HG03066 (cell line): ENCODE data around the gene AQP12B.

Experiments used
- ATAC-seq: cut with Tn5 transposase; IDR thresholded peaks from one replicate; pipeline ENCODE4 v1.9.1; 2021; ENCODE audit warnings: low read depth; ENCODE audit not compliant: unreplicated experiment

AQP12B gene

DNA sequence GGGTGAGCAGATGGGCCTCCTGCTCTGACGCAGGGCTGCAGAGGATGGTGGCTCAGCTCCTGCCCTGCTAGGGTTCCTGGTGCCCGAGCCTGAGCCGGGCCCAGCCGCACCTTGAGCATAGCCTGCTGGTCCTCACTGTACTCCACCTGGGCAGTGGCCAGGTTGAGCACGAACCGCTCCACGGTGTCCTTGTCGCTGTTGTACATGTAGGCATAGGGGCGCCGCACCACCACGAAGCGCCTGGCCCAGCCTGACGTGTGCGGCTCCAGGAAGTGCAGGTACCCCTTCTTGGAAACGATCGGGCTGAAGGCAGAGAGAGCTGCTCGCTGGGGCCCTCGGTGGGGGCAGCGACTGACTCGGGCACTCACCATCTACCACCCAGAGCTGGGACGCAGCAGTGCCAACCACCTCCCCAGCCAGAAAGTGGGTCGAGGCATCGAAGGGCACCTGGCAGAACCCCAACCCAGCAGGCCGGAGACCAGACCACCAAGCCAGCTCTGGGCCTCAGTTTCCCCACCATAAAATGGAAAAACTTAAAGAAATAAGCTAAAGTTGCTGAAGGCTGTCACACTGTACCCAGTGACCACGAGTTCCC lies 36.3 kb upstream of the AQP12B start:
- ATAC-seq = no peak

GRCh38 chr2:240717681-240718581 lies 35.2 kb upstream of the AQP12B start:
- no peak for ATAC-seq

DNA sequence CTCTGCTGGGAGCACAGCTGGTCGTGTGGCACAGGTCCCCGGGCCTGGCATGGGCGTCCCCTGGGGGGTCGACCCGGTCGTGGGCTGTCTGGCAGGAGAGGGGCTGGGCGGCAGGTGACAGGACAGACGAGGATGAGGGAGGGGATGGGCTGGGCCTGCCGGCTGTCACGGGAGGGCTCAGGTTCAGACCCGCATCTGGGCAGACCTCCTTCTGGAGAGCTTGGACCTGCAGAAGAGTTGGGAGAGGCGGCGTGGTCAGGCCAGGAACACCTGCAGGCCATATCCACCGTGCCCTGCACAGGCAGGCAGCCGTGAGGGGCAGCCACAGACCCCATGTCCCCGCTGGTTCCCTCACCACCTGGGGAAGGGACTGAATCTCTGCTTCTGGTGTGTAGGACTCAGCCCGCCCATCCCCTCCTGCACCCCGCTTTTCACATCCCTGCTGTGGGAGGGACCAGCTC lies 34.5 kb upstream of the AQP12B start:
- ATAC-seq = no peak

DNA sequence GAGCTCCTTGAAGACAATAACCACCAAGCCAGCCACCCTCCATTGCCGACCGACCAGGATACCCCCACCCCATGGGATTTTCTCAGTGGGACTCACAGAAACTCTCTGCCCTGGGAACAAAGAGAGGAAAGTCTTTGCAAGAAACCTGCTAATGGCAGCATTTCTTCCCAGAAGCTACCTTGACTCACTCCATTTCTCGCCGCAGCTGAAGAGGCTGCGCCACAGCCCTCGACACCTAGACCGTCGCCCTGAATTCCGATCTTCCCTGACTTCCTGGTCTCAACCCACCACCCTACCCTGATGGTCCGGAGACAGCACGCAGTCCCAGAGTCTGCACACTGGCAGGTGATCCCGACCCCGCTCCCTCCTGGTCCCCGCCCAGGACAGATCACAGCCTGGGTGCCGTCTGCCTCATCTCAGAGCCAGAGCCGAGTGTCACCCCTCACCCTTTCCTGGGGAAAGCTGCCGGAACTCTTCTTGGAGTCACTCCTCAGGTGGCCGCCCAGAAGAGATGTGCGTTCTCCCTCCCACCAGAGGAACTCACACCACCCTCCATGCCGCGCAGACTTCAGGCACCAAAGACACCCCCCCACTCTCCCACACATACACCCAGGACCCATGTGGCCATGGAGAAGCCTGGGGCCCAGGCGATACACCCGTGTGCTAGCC lies 33.6 kb upstream of the AQP12B start:
- no peak for ATAC-seq

DNA sequence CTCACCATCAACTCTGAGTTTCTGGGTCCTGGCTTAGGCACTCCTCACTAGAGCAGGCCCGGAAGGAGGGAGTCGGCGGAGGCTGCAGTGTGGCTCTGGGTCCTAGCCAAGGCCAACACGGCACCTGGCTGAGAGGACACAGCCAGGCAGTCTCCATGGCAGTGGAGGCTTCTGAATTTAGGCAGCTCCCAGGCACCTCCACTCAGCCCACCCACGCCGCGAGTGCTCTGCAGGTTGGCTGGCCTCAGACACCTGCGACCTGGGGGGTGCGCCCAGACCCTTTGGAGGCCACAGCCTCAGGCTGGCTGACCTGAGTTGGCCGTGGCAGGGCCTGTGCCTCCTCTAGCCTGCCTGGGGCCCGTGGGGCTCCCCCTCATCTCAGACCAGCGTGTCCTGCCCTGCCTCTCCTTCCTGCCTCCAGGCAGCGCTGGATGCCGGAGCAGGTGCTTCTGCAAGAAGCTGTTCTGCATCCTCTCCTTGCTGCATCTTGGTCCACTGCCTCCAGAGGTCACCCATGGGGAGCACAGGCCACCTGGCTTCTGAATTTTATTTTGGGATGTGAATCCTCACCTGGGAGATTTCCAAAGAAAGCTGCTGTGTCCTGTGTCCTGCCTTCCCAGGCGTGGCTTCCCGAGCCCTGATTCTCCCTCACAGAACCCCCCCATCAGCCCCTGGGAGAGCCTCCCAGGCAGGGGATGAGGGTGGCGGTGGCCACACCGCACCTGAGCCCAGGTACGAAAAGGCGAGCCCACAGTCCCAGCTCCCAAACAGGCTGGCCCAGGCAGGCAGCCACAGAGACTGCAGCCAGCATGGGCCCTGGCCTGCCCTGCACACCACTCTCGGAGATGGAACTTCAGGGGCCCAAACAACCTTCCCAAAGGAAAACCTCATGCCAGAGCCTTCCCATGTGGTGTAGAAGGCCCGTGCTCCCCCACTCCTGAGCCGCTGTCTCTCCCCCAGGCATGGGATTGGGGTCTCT lies 32.4 kb upstream of the AQP12B start:
- no peak for ATAC-seq

GRCh38 chr2:240713928-240714746 lies 31.5 kb upstream of the AQP12B start:
- ATAC-seq = no peak

DNA sequence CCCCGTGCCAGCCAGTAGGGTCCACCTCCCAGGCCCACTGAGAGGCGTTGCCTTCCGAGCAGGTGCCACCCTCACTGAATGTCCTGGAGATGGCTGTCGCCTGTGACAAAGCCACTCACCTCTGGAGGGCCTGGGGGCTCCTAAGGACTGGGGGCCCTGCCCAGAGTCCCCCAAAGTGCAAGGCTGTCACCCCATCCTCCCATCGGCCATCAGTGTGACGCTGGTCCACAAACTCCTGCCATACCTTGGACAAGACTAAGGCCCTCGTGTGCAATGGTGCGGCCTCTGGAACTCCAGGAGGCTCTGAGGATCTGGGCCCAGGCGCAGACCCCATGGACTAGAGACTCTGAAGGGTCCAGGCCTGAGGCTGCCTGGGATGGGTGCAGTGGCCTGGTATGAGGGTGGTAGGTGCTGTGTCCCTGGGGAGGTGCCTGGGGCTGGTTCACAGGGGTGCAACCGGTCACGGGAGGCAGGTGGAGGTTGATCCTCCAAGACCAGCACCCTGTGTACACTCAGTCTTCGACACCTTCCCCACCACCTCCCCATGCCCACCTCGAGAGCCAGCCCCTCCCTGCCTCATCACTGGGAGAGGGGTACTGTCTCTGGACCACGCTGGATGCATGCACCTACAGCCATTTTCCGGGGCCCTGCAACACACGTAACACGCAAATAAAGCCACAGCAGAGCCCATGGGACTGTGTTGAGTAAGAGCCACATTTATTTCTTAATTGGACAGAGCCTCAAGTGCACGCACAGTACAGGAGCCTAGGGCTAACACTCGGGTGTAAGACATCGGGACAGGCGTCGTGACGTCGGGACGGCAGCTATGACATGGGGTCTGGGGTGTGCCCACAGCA lies 30.6 kb upstream of the AQP12B start:
- no peak for ATAC-seq

- no peak for ATAC-seq
Observed at GRCh38 chr2:240712121-240712520, 29.4 kb upstream of the AQP12B start.

DNA sequence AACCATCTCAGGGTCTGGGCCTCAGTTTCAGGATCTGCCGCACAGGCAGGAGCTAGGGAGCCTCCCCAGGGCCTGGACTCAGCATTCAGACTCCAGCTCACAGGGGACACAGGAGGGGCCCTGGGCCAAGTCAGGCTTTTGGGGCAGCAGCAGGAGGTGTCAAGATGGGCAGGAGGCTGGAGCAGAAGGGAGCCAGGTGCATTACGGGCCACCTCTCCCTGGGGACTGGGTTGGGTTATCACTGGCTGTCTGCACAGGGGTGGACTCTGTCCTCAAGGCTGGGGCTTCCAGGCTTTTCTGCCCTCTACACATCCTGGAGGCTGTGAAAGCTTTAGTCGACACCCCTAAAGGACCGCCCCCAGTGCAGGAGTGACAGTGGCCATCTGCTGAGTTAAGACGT lies 29.0 kb upstream of the AQP12B start:
- no peak for ATAC-seq

DNA sequence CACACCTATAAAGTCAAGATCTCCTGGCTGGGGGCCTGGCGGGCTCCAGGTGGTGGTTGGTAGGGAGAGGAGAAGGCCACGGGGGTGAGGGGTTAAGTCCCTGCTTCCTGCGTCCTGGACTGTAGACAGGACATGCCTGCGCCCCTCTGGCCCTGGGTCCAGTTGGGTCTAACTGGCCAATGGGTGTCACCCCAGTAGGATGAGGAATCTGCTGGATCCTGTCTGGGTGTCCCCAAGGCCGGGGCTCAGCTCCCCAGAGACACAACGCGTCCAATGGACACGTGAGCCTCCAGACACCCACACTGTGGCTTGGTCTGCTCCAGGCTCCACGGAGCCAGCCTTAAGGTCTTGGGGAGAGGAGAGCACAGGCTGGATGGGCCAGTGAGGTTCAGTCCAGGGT lies 28.6 kb upstream of the AQP12B start:
- no peak for ATAC-seq

GRCh38 chr2:240708457-240708856 lies 25.8 kb upstream of the AQP12B start:
- no peak for ATAC-seq

DNA sequence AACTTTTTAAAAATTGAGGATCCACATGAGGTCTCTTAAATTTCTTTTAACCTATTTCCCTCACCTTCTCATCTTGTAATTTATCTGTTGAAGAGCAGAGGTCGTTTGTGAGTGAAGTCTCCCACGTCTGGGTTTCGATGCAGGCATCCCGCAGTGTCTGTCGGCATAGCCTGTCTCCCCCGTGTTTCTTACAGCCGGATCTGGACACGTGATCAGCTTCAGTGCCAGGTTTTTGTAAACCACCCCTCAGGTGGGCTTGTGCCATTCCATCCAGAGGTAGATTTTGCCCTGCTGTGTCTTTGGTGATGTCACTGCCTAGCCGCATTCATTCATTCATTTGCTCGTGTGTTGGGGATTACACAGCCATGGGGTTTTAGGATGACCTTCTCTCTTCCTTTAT lies 25.1 kb upstream of the AQP12B start:
- ATAC-seq = no peak

GRCh38 chr2:240707043-240707756 lies 24.5 kb upstream of the AQP12B start:
- ATAC-seq = no peak

GRCh38 chr2:240705204-240705791 lies 22.6 kb upstream of the AQP12B start:
- ATAC-seq = no peak

DNA sequence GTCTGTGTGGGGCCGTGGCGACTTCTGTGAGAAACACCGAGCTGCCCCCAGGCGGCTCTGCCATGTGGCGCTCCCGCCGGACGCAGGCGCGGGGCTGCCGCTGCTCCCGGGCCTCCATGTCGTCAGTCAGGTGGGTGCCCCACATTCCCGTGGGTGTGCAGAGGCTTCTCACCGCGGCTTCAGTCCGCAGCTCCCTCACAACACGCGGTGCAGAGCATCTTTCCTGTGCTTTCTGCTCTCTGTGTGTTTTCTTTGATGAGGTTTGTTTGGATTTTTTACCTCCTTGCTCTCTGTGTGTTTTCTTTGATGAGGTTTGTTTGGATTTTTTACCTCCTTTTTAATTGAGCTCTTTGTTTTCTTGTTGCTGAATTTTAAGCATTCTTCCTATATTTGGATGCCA lies 22.0 kb upstream of the AQP12B start:
- ATAC-seq = no peak

- no peak for ATAC-seq
Observed at GRCh38 chr2:240703417-240704341, 21.0 kb upstream of the AQP12B start.

DNA sequence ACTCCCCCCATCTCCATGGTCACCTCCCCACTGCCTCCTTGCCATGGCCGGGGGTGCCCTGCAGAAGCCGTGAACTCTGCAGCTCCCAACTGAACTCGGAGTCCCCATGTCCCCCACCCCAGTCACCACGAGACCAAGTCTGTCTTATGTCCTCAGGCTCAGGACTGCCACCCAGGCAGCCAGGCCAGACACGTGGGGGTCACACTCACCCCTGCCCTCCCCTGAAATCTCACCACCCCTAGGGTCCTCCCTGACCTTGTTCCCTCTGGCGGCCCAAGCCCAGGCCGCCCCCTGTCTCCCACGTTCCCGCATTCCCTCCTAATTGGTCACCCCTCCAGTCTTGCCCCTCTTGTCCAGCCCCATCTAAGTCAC lies 19.9 kb upstream of the AQP12B start:
- ATAC-seq = no peak
